B cell (primary cell): ENCODE results near the gene RUFY4.

Experiments used
- EZH2 ChIP-seq: IDR thresholded peaks from 2 replicates; pipeline ENCODE4 v1.6.1; 2012; ENCODE audit warnings: borderline replicate concordance, low read depth, mild to moderate bottlenecking, moderate library complexity, low read length; ENCODE audit not compliant: insufficient read depth, poor library complexity, severe bottlenecking
- TF ChIP-seq, protein P1 (sequence below): fragments of 200-600 bp; IDR thresholded peaks from one replicate; pipeline ENCODE4 v1.8.0; 2022; ENCODE audit warnings: antibody characterized with exemption, mild to moderate bottlenecking

DNA sequence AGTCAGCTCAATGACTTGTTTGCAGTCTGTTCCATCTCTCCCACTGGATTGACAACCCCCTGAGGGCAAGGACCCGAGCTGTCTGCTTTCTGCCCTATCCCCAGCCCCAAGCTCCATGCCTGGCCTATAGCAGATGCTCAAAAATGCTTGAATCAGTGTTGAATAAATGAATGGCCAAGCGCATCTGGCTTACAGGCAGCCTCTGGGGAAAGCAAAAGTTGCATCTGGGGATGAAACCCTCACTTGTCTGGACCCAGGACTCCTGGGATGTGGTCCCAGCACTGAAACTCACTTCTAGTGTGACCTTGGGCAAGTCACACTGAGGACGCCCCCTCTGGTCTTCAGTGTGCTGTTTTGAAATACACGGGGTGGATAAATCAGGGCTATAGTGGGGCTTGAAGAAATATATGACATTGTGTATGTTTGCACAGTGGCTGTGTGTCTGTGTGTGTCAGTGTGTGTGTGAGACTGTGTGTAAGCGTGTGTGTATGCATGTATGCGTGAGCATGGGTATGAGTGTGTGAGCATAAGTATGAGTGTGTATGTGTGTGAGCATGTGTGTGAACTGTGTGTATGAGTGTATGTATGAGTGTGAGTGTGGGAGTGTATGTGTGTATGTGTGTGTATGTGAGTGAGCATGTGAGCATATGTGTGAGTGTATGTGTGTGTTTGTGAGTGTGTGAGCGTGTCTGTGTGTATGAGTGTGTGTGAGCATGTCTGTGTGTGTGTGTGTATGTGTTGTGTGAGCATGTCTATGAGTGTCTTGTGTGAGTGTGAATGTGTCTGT is 38.5 kb upstream of the RUFY4 start:
- TF ChIP-seq, protein P1, sequence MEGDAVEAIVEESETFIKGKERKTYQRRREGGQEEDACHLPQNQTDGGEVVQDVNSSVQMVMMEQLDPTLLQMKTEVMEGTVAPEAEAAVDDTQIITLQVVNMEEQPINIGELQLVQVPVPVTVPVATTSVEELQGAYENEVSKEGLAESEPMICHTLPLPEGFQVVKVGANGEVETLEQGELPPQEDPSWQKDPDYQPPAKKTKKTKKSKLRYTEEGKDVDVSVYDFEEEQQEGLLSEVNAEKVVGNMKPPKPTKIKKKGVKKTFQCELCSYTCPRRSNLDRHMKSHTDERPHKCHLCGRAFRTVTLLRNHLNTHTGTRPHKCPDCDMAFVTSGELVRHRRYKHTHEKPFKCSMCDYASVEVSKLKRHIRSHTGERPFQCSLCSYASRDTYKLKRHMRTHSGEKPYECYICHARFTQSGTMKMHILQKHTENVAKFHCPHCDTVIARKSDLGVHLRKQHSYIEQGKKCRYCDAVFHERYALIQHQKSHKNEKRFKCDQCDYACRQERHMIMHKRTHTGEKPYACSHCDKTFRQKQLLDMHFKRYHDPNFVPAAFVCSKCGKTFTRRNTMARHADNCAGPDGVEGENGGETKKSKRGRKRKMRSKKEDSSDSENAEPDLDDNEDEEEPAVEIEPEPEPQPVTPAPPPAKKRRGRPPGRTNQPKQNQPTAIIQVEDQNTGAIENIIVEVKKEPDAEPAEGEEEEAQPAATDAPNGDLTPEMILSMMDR = no peak
- TF ChIP-seq EZH2 = no peak
